ENCODE data around the gene TENM4.

TENM4 gene

DNA sequence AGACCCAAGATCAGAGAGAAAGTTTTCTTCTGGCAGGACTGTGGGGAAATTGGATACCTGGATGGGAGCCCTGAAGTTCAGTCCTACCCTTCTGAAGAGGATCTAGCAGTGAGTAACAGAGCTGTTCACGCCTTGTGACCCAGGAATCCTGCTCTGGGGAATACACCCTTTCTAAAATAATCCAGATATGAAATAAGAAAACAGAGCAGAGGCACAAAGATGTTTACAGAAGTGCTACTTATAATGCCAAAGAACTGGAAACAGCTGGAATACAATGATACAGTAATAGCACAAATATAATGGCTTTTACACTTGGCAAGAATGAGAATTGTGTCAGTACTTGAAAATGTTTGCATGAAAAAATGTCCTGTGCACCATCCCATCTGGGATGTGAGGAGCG, 562.2 kb downstream of the TENM4 start:
- H3K79me2 ChIP-seq (ENCODE audit: insufficient read depth, low read length) = no peaks in the 10 kb centered on the region
- no peak overlapping the region for H3K4me2 ChIP-seq (ENCODE audit: insufficient read depth, low read length)
- peaks cover 11% of the 10 kb centered on the region for H3K9me3 ChIP-seq (ENCODE audit: insufficient read depth, low read length, severe bottlenecking)
- ATAC-seq (ENCODE audit: insufficient read depth, low read depth) (no peak), DNase-seq (no peak)
- H3K27me3 ChIP-seq (ENCODE audit: insufficient read depth, low read length, poor library complexity) = peaks cover 4% of the 10 kb centered on the region
- H3K27ac ChIP-seq (ENCODE audit: low read length) = no peak overlapping the region
- TF ChIP-seq EZH2 (IDR thresholded peaks at IDR 0.05; ENCODE audit: borderline replicate concordance, low read depth, low read length, severe bottlenecking) = no peak
- TF ChIP-seq, protein P1, sequence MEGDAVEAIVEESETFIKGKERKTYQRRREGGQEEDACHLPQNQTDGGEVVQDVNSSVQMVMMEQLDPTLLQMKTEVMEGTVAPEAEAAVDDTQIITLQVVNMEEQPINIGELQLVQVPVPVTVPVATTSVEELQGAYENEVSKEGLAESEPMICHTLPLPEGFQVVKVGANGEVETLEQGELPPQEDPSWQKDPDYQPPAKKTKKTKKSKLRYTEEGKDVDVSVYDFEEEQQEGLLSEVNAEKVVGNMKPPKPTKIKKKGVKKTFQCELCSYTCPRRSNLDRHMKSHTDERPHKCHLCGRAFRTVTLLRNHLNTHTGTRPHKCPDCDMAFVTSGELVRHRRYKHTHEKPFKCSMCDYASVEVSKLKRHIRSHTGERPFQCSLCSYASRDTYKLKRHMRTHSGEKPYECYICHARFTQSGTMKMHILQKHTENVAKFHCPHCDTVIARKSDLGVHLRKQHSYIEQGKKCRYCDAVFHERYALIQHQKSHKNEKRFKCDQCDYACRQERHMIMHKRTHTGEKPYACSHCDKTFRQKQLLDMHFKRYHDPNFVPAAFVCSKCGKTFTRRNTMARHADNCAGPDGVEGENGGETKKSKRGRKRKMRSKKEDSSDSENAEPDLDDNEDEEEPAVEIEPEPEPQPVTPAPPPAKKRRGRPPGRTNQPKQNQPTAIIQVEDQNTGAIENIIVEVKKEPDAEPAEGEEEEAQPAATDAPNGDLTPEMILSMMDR (IDR thresholded peaks at IDR 0.05; ENCODE audit: borderline replicate concordance, extremely low read depth, low read length, poor library complexity, severe bottlenecking) = no peak
- no peak overlapping the region for H2AFZ ChIP-seq (ENCODE audit: low read depth, low read length)
- H3K36me3 ChIP-seq (ENCODE audit: insufficient read depth, low read length) = no peaks in the 10 kb centered on the region
- no peaks in the 10 kb centered on the region for H4K20me1 ChIP-seq (ENCODE audit: insufficient read depth, low read length)
- no peak overlapping the region for H3K4me3 ChIP-seq (ENCODE audit: low read depth in 1 of 2, low read length in 2 of 2)
- no peak overlapping the region for H3K9ac ChIP-seq (ENCODE audit: low read depth, low read length)
- no peaks in the 10 kb centered on the region for H3K4me1 ChIP-seq (ENCODE audit: insufficient read depth, low read length)

DNA sequence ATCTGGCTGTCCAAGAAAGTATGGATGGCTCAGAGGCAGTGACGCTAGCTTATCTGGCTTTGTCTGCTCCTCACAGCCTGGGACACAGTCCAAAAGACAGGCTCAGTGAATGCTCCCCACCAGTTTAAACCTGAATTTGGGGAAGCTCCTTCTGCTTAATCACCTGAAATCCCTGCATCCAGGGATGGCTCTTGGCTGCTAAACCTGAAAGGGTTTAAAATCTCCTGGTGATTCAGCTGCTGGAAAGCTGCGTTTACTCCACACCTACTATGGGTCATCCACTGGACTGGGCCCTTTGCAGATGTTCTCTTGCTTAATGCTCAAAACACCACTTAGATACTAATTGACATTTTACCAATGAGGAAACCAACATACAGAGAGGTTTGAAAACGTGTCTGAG, 564.2 kb downstream of the TENM4 start:
- Histone ChIP-seq H3K36me3 (ENCODE audit: insufficient read depth, low read length) (no peaks in the 10 kb centered on the region), H2AFZ (ENCODE audit: low read depth, low read length) (no peak overlapping the region), H4K20me1 (ENCODE audit: insufficient read depth, low read length) (no peaks in the 10 kb centered on the region), H3K79me2 (ENCODE audit: insufficient read depth, low read length) (no peaks in the 10 kb centered on the region), H3K4me3 (ENCODE audit: low read depth in 1 of 2, low read length in 2 of 2) (no peak overlapping the region), H3K27ac (ENCODE audit: low read length) (no peak overlapping the region), H3K4me2 (ENCODE audit: insufficient read depth, low read length) (no peak overlapping the region), H3K4me1 (ENCODE audit: insufficient read depth, low read length) (no peaks in the 10 kb centered on the region), H3K27me3 (ENCODE audit: insufficient read depth, low read length, poor library complexity) (peaks cover 12% of the 10 kb centered on the region), H3K9ac (ENCODE audit: low read depth, low read length) (no peak overlapping the region), H3K9me3 (ENCODE audit: insufficient read depth, low read length, severe bottlenecking) (peaks cover 11% of the 10 kb centered on the region)
- TF ChIP-seq, protein P1 (IDR thresholded peaks at IDR 0.05; ENCODE audit: borderline replicate concordance, extremely low read depth, low read length, poor library complexity, severe bottlenecking) = no peak
- DNase-seq = no peak
- no peak for ATAC-seq (ENCODE audit: insufficient read depth, low read depth)

DNA sequence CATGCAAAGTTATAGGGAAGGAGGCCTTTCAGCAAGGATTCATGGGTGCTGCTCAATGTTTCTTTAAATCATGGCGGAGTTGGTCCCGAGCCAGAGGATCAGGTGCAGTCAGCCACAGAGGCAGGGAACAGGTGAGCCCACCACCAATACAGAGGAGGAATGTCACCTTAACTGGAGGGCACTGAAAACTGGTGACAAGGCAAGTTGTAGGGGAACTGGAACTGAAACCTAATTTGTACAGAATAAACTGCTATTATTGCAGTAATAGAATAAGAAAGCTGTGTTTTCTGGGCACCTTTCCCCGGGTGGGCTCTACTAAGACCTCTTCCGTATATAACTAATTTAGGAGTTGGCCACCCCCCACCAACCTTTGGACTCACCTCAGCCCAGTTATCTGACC, 570.2 kb downstream of the TENM4 start:
- H3K4me2 ChIP-seq (ENCODE audit: insufficient read depth, low read length) = no peak overlapping the region

More for the DNA sequence above, 570.2 kb downstream of the TENM4 start:
- ATAC-seq (ENCODE audit: insufficient read depth, low read depth) (no peak), DNase-seq (no peak)
- Histone ChIP-seq H2AFZ (ENCODE audit: low read depth, low read length) (no peak overlapping the region), H3K27ac (ENCODE audit: low read length) (no peak overlapping the region), H3K4me3 (ENCODE audit: low read depth in 1 of 2, low read length in 2 of 2) (no peak overlapping the region), H3K9me3 (ENCODE audit: insufficient read depth, low read length, severe bottlenecking) (no peaks in the 10 kb centered on the region), H3K79me2 (ENCODE audit: insufficient read depth, low read length) (no peaks in the 10 kb centered on the region), H3K36me3 (ENCODE audit: insufficient read depth, low read length) (no peaks in the 10 kb centered on the region), H4K20me1 (ENCODE audit: insufficient read depth, low read length) (no peaks in the 10 kb centered on the region), H3K4me1 (ENCODE audit: insufficient read depth, low read length) (no peaks in the 10 kb centered on the region), H3K27me3 (ENCODE audit: insufficient read depth, low read length, poor library complexity) (peaks cover 38% of the 10 kb centered on the region), H3K9ac (ENCODE audit: low read depth, low read length) (no peak overlapping the region)
- TF ChIP-seq, protein P1 (IDR thresholded peaks at IDR 0.05; ENCODE audit: borderline replicate concordance, extremely low read depth, low read length, poor library complexity, severe bottlenecking) = no peak
- TF ChIP-seq EZH2 (IDR thresholded peaks at IDR 0.05; ENCODE audit: borderline replicate concordance, low read depth, low read length, severe bottlenecking) = no peak

Data from DND-41 (cell line).